Measurements from ENCODE around the gene ITGAL.
"Not testable (repeated sequence)": the region's sequence is repeated elsewhere in the genome, so short reads cannot be mapped to it uniquely, and the experiment has no call there.

The ITGAL gene

DNA sequence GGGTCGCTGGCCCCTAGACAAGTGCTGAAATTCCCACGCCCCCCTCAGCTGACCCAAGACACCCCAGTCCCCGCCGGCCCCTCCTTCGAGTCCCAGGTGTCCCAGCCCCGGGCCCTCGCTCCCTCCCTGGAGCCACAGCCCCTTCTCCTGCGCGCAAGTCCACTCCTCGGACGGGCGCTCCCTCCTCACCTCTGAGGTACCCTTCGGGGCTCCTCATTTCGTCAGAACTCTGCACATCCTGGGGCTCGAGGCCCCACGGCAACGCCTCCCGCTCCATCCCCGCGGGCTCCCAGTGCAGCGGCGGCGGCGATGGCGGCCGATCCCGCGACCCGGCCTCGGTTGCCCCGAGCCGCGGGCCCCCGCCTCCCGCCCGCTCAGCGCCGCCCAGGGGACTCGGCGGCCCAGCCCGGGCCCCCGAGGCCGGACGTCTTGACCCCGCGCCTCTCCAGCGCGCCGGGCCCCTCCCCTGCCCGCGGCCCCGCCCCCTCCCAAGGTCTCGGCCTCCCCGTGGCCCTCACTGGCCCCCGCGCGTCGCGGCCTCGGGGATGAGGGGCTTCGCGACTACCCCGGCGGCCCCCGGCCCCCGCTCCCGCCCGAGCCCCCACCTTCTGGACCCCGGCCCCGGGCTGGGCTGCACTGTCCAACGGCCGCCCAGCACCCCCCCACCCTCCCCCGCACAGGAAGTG, 53.7 kb downstream of the ITGAL start, which contains the start of gene ZNF768:
ZNF768 (minus strand) TSS at position 430 of the 686 bp plus-strand sequence; CDS start at position 277, 153 bp downstream.
- DNase-seq (ENCODE audit: low read depth in 4 of 4, low spot score in 1 of 4), result no peak

DNA sequence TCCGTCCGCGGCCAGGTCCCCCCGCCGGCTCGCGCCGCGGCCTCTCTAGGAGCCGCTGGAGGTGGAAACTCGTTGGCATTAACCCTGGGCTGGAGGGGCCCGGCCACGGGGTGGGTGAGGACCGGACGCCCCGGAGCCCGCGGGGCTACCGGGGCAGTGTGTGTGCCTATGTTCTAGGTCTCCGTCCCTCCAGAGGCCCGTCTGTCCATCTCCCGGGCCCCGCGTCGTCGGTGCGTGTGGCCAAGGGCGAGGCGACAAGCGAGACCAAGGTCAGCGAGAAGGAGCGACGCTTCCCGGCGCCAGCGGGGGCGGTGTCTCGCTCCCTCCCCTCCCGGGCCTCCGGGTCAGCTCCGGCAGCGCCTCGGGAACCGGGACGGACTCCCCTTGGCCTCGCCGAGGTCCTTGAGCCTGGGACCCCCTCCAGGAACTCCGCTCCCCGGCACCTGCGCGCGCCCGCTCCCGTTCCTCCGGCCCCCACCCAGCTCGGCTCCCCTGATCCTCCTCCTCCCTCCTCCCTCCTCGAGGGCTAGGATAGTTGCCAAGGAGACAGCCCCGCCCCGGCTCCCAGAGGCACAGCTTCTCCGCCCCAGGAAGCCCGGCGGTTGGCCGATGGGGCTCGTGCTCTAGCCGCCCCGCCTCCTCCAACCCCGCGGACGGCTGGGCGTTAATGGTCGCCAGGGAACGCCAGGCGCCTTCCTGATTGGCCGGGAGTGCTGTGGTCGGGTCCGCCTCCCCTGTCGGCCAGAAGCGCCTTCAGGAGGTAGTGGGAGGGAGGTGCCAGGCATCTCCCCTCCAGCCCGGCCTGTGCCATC, 54.5 kb downstream of the ITGAL start:
- DNase-seq (ENCODE audit: low read depth in 4 of 4, low spot score in 1 of 4), result peak; percentile 72 to 98 (median 84)

GRCh38 chr16:30527635-30528178, 55.2 kb downstream of the ITGAL start:
- DNase-seq (ENCODE audit: low read depth in 4 of 4, low spot score in 1 of 4), result no peak

DNA sequence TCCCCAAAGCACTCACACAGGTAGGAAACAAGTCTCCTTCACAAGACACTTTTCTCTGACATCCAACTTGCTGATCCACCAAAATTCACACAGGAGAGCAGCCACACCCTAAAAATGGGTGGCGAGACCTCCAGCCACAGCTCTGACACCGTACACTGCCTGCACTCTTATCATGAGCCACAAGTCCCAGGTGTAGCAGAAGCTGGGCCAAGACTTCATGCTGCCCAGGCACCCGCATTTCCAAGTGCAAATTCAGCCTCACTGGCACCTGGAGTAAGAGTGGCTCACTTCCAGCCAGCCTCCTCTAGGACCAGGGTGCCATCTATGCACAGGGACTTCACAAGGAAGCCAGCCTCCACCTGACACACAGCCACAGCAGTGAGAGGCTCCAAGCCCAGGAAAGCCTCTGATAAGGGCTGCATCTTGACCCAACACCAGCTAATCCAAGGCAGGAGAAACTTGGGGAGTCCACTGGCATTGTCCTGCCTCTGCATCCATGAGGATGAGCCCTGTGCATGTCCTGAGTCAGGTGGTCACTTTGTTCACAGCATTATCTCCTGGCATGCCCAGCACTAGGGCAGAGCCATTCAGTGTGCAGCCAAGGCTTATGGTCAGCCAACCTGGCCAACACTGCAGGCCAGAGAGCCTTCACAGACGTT, 56.4 kb downstream of the ITGAL start:
- no peak for DNase-seq (ENCODE audit: low read depth in 4 of 4, low spot score in 1 of 4)

DNA sequence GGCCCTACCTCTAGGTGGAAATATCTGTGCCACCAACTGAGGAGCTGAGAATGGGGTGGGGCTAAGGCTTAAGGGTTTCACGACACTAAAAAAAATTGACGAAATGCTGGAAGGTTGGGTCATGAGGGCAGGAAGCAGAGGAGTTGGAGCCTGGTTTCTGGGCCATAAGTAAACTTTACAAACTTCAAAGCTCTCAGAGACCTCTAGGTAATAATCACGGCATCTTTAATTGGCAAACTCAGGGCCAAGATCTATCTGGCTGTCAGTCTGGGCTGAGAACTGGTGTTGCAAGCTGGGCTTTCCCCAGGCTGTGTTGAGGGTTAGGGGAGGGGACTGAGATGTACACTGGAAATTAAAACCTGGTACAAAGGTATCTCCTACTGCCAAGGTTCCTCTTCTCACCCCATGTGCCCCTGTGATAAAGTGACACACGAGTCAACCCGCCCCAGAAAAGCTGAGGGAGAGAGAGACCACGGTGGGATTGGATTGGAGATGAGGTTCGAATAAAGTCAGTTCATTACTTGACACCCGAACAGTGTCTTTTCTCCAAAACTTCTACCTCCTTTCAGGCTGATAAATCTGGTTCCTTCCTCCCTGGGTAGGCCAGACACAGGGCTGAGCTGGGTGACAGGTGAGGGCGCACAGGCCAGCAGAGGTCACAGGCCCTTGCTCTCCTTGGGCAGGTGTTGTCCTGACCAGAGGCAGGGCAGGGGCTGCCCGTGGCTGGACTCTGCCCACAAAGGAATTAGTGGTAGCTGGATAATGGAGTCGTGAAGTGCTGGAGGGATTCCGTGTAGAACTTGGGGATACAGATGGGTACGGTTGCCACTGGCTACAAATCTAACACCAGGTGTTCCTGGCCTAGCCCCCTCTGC, 57.9 kb downstream of the ITGAL start:
- no peak for DNase-seq (ENCODE audit: low read depth in 4 of 4, low spot score in 1 of 4)

DNA sequence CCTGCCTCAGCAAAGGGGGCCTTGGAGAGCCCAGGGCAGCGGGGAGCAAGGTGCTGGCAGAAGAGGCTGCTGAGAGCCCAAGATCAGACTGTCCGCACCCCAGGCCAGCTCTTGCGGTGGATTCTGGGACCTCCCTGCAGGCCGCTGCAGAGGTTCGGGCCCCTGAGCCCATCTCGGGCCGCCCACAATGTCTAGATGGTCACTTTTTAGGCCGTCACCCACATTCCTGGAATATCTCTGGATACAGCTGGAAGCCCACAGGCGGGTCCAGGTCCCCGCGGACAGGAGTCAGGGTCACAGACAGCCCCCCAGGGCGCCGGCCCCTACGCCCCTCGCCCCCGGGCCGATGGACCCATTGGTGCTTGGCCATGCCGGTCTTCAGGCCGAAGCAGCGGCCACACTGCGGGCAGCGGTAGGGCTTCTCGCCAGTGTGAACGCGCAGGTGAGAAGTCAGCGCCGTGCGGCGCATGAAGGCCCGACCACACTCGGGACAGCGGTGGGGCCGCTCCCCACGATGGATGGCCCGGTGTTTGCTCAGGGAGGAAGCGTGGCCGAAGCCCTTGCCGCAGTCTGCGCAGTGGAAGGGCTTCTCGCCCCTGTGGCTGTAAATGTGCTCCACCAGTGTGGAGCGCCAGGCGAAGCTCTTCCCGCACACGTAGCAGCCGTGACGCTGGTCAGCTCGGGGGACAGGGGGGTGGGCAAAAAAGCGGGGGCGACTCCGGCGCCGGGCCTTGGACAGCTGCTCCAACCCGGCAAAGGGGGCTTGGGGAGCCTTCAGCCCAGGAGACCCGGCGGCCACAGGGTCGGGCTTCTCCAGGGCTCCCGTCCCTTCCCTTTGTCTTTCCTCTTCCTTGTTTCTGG, 60.0 kb downstream of the ITGAL start:
- no peak for DNase-seq (ENCODE audit: low read depth in 4 of 4, low spot score in 1 of 4)

- no peak for DNase-seq (ENCODE audit: low read depth in 4 of 4, low spot score in 1 of 4)
Measured at GRCh38 chr16:30533146-30533522, 60.6 kb downstream of the ITGAL start.

- no peak for DNase-seq (ENCODE audit: low read depth in 4 of 4, low spot score in 1 of 4)
Measured at GRCh38 chr16:30533748-30534367, 61.3 kb downstream of the ITGAL start.

GRCh38 chr16:30534368-30535105, 62.0 kb downstream of the ITGAL start, which contains the start of gene ZNF747:
ZNF747 (minus strand) TSS chr16:30534858; CDS start chr16:30534679, 179 bp downstream.
- DNase-seq (ENCODE audit: low read depth in 4 of 4, low spot score in 1 of 4), result peak; percentile 78 to 87 (median 84)

- peak in 1 of 4 experiments; percentile 28 for DNase-seq (ENCODE audit: low read depth in 4 of 4, low spot score in 1 of 4)
Measured at GRCh38 chr16:30535106-30535776, 62.7 kb downstream of the ITGAL start.

DNA sequence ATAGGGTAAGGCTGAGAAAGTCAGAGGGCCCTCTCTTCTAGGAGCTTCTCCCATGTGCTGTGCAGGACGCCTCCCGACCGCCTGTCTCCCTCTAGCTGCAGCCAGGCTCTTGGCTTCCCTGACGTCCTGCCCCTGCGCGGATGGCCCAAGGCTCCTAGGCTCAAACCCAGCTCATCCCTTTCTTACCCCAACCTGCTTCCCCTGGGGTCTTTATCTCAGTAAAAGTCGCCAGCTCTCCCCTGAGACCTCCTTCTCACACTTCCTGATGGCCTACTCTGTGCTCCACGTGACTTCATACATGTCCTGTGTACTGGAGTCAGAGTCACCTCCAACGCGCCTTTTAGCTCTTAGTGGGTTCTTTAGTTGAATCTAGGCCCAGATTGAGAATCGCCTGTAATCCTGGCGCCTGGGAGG, 63.2 kb downstream of the ITGAL start:
- peak in 3 of 4 experiments; percentile 52 to 67 (median 56) for DNase-seq (ENCODE audit: low read depth in 4 of 4, low spot score in 1 of 4)

DNA sequence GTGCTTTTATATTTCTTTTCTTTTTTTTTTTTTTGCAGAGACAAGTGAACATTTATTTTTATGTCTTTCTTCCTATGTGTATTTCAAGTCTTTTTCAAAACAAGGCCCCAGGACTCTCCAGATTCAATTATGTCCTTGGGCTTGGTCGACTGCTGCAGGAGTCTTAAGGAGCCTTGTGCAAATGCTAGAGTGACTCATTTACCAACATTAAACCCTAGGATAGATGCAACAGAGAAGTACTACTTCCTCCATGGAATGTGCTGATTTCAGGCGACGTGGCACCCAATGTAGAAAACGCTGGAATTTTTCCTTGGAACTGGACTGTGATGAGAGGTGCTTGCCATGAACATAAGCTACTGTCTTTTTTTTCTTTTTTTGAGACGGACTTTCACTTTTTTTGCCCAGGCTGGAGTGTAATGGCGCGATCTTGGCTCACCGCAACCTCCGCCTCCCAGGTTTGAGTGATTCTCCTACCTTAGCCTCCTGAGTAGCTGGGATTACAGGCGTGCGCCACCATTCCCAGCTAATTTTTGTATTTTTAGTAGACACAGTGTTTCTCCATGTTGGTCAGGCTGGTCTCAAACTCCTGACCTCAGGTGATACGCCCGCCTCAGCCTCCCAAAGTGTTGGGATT, 64.0 kb downstream of the ITGAL start:
- not testable (repeated sequence) for DNase-seq (ENCODE audit: low read depth in 4 of 4, low spot score in 1 of 4)

- no peak for DNase-seq (ENCODE audit: low read depth in 4 of 4, low spot score in 1 of 4)
Measured at GRCh38 chr16:30539000-30539964, 66.7 kb downstream of the ITGAL start.

GRCh38 chr16:30539986-30540526, 67.5 kb downstream of the ITGAL start:
- DNase-seq (ENCODE audit: low read depth in 4 of 4, low spot score in 1 of 4), result not testable (repeated sequence)

DNA sequence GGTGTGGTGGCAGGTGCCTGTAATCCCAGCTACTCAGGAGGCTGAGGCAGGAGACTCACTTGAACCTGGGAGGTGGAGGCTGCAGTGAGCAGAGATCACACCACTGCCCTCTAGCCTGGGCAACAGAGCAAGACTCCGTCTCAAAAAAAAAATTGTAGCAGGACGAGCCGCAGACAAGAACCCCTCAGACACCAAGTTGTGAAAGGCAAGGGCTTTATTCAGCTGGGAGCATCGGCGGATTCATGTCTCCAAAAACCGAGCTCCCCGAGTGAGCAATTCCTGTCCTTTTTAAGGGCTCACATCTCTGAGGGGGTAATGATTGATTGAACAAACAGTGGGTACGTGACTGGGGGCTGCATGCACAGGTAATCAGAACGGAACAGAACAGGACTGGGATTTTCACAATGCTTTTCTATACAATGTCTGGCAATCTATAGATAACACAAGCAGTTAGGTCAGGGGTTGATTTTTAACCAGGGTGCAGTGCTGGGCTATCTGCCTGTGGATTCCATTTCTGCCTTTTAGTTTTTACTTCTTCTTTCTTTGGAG, 68.4 kb downstream of the ITGAL start:
- not testable (repeated sequence) for DNase-seq (ENCODE audit: low read depth in 4 of 4, low spot score in 1 of 4)

Measured in stimulated activated CD4-positive, alpha-beta T cell treated with anti-CD3 and anti-CD28 coated beads, Interleukin-1b, Interleukin-23, amount 100 ng/mL, for 24 hours (primary cell).